ENCODE results near the gene CHRNA4.
"Not testable (repeated sequence)": the region's sequence is repeated elsewhere in the genome, so short reads cannot be mapped to it uniquely, and the experiment has no call there.

CHRNA4 gene

DNA sequence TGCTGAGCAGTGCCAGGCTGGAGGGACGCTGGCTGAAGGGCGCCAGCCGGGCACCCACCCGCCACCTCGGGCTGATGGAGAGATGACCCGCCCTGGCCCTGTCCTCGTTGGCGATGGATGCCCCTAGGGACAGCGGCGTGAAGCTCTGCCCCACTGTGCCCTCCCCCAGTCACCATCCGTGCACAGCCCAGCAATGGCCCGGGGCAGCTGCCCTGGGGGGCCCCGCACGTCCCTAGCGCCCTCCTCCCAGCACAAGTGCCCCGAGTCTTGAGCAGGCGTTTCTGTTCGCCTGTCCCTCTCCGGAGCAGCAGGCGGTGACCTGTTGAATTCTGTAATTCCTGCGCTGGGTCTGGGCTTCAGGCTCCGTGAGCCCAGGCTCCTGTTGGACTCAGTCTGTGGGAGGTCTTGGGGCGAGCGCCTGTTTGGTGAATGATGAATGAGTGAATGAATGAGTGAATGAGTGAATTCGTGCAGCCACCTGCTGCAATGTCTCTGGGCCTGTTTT lies 36.8 kb upstream of the CHRNA4 start:
- DNase-seq (ENCODE audit: low read depth): no peak

DNA sequence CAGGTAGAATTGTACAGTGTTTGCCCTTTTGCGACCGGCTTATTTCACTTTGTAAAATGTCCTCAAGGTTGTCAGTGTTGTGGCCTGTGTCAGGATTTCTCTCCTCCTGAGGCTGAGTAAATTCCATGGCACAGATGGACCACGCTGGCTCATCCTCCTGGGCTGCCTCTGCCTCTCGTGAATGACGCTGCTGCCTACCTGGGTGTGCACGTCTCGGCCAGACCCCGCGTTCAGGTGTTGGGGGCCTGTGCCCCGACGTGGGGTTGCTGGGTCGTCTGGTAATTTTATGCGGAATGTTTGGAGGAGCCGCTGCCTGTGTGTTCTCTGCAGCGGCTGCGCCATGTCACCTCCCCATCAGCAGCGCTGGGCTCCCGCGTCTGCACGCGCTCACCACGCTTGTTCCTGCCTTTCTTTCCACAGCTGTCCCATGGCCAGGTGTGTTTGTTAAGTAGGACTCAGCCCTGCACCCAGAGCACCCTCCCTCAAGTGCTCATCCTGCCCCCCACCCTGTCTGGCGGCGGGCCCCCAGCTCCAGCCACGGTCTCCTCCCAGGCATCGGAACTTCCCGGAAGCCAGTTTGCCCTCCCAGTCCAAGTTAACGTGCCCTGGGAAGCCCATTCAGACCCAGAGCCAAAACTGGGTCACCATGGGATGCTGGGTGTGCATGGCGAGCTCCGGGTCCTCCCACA lies 36.1 kb upstream of the CHRNA4 start:
- no peak for DNase-seq (ENCODE audit: low read depth)

DNA sequence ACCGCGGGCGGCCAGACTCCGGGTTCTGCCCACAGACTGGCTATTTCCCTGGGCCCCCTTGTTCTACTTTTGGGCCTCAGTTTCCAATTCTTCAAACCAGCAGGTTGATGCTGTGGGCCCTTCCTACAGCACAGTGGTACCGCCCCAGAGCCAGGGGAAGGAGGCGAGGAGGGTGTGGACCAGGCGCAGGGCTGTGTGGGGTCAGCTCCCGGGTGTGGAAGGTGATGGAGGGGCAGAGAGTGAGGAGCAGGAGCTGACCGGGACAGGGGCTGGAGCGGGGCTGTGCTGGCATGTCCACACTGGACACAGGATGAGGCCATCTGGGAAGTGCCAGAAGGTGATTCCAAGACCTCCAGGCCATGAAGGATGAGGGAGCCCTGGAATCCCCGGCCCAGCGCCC lies 35.2 kb upstream of the CHRNA4 start:
- no peak for DNase-seq (ENCODE audit: low read depth)

DNA sequence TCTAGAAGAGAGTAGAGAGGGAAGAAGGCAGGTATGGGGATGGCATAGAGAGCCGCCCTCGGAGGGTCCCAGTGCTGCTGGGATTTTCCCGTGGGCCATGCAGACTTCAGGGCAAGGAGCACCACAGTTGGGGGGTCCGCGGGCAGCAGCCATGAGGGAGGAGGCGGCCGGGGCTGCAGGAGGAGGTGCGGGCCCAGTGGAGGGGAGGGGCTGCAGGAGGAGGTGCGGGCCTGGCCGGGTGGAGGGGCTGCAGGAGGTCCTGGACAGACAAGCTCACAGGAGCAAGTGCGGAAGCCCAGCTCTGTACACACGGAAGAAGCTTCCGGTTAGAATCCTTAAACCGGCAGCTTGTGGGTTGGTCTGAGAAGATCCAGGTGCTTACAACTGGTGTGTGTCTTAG lies 34.6 kb upstream of the CHRNA4 start:
- DNase-seq (ENCODE audit: low read depth): no peak

DNA sequence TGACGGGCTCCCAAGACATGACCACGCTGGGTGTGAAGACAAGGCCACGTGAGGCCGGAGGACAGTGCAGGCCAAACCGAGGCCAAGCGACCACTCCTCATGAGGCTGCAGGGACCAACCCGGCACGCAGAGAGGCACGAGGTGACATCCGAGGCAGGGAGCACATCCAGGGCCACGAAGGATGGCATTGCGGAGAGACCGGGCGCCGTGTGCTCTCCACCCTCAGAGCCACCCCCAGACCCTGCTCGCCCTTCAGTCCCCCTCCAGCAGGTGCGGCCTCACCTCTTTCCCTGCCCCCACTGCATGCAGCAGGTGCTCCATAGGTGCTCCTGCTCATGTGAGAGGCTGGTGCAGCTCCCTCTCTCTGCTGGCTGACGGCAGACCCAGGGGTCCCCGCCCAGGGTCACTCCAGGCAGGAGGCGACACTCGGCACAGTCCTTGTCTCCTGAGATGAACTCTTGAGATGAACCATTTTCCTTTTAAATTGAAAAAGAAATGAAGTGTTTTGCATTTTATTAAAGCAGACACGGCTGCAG lies 33.8 kb upstream of the CHRNA4 start:
- DNase-seq (ENCODE audit: low read depth): no peak

DNA sequence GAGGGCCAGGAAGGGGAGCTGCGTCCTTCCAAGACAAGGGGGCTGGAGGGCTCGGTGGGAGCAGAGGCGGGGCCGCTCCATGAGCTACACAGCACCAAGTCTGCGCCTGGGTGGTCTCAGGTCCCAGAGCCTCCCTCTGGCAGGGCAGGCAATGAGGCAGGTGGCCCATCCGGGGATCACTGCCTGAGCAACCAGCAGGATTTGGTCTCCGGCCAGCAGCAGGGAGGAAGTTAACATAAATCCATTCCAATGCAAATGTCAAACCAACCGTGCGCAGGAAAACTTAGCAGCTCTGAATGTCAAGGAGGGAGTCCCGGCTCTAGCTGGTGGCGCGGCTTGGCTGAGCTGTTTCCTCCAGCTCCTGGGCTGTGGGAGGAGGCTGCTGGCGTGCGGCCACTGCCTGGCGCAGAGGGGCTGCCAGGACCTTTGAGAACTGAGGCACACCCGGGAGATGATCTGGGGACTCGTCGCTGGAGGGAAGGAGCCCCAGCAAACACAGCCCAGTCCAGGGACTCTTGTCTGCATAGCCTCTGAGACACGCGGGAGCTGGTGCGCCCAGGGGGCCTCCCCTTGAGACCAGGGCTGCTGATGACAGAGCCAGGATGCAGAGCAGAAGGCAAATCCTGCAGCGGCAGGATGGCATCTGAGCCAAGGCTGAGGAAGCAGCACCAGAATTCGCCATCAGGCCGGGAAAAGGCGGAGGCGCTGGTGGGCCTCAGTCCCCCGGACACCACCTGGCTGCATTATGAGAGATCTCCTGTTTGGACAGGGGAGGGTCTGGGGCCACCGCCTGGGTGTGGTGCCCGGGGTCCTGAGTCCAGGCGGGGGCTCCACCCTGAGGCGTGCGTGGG lies 33.1 kb upstream of the CHRNA4 start:
- DNase-seq (ENCODE audit: low read depth): no peak

DNA sequence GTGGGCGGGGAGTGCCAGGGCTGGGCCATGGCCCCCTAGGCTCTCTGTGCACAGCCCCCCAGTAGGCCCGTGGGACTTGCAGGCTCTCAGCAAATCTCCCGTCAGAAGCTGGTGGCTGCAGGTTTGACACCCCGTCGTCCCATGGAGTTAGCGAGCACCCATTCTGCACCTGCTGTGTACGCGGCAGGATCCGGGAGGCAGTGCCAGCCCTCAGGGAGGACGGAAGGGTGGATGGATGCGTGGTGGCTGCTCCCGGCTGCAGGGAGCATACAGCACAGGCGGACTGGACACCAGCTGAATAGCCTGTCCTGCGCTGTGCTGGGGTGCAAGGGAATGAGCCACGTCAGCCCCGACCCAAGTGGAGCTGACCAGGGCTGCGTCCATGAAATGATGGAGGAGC lies 32.4 kb upstream of the CHRNA4 start:
- DNase-seq (ENCODE audit: low read depth): no peak

DNA sequence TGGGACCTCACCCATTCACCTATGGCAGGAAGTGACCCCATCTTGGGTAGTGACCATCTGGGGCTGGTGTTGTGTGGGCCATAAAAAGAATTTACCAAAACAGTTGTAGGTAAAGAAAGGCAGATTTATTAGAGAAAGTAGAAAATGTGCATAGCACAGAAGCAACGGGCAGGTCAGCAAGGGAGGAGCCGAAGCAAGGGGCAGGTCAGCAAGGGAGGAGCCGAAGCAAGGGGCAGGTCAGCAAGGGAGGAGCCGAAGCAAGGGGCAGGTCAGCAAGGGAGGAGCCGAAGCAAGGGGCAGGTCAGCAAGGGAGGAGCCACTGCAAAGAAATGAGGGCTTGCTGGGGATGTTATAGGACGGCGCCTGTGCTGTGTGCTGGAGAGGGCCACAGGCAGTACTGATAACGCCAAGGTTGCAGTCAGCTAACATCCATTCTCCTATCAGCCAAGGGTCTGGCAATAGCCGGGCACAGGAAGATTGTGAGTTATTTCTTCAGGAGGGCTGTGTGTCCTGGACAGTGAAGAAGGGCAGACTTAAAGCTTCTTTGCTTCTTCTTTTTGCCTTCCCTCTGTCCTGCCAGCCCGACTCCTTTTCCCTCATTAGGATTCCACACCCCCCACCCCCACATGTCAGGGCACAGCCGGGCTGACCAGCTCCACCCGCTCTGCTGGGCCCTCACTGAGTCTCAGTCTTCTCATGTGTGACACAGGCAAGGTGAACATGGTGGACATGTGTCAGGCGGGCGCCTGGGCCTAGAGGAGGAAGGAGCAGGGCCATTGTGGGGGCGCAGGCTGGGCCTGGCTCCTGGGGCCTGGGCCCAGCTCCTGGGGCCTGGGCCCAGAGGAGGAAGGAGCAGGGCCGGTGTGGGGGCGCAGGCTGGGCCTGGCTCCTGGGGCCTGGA lies 31.6 kb upstream of the CHRNA4 start:
- DNase-seq (ENCODE audit: low read depth): no peak

DNA sequence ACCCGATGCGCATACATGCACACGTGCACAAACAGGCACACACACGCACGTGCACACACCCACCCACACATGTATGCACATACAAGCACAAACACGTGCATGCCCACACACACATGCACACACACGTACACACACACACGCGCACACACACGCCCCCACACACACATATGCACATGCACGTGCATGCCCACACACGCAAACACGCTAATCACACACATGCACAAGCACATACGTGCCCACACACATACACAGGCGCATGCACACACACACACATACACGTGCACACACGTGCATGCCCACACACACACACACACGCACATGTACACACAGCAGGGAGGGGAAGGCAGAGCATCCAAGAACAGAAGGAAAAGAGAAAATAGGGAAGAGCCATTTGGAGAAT lies 26.8 kb upstream of the CHRNA4 start:
- no peak for DNase-seq (ENCODE audit: low read depth)

DNA sequence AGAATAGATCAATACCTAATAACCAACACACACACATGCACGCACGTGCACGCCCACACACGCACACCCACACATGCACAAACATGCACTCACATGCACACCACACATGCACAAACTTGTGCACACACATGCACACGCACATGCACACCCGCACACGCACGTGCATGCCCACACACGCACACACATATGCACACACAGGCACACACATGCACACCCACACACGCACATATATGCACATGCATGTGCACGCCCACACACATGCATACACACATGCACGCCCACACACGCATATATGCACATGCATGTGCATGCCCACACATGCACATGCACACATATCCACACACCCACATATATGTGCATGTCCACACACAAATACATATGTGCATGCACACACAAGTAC lies 26.2 kb upstream of the CHRNA4 start:
- DNase-seq (ENCODE audit: low read depth): no peak

DNA sequence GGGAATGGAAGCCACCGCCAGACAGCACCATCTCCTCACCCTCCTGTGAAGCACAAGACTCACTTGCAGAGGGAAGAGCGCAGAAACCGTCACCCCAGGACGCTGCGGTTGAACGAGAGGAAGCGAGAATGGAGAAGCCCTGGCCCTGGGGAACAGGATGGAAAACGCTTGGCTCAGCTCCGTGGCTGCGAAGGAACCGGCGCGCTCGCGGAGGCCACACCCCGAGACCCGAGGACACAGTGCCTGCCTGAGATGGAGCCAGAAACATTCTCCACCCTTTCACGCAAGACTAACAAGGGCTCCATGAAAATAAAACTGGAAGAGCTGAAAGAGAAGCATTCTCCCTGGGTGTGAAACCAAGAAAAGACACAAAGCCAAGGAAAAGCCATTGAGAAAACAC lies 25.3 kb upstream of the CHRNA4 start:
- DNase-seq (ENCODE audit: low read depth): no peak

DNA sequence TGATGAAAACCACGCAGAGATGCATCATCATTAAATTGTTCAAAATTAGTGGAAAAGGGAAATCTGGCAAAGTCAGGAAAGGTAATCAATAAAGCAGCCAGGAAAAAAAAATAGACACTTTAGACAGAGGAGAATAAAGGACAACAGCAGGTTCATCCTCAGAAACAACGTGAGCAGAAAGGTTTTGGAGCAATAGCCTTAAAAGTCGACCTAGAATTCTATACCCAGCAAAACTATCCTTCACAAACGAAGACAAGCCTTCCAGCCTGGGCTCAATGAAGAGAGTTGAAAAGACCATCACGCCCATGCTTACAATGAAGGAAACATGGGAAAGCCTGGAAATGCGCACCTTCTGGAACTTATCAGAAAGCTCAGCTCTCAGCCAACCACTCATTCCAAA lies 24.7 kb upstream of the CHRNA4 start:
- no peak for DNase-seq (ENCODE audit: low read depth)

DNA sequence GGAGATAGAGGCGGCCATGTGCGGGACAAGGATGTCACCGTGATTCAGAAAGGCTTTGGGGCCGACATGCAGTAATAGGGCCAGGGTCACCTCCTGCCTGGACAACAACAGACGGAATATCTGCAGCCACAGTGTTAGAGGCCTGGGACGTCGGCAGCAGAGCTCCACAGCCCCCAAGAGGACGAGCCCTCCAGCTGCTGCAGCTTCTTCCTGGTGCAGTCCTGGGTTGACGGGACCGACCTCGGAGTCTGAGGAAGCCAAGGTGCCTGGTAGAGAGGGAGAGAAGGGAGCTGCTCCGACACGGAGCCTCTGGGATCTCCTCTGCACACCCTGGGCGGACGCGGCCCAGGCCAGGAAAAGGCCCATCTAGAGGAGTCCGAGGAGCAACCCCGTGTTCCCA lies 23.2 kb upstream of the CHRNA4 start:
- no peak for DNase-seq (ENCODE audit: low read depth)

DNA sequence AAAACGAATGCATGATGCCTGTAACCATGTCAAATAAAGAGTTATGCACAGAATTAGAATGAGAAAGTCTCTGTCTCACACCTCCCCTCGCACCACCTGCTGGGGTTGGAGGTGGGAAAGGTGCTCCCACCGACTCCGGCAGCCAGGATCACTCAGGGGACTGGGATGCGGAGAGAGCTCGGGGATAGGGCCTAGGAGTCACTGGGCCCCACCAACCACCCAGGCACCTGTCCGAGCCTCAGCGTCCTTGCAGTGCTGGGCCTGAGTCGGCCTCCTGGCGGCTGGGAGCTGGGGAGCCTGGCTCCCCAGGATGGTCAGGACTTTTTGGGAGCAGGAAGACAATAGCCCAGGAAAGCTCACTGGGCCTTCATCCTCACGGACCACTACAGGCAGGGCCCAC lies 22.4 kb upstream of the CHRNA4 start:
- no peak for DNase-seq (ENCODE audit: low read depth)

DNA sequence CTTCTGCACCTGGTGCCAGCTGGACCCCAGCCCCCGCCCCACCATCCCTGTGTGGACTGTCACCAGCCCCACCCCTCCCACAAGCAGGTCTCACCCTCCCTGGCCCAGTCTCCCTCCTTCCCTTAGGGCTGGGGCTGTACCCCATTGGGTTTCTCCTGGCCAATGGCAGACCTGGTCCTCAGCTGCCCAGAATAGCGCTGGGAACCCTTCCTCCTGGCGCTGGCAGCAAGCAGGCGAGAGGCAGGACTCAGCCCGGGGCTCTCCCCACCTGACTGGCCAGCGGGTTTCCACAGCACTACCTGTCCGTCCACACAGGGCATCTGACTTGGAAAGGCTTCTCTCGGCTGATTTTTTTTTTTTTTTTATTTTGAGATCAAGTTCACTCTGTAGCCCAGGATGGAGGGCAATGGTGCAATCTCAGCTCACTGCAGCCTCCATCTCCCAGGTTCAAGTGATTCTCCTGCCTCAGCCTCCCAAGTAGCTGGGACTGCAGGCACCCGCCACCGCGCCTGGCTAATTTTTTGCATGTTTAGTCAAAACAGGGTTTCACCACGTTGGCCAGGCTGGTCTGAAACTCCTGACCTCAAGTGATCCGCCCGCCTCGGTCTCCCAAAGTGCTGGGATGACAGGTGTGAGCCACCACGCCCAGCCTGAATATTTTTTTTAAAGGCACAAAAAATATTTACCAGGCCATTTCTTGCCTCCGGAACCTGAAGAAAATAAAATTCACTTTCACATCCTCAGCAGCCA lies 21.6 kb upstream of the CHRNA4 start:
- no peak for DNase-seq (ENCODE audit: low read depth)

DNA sequence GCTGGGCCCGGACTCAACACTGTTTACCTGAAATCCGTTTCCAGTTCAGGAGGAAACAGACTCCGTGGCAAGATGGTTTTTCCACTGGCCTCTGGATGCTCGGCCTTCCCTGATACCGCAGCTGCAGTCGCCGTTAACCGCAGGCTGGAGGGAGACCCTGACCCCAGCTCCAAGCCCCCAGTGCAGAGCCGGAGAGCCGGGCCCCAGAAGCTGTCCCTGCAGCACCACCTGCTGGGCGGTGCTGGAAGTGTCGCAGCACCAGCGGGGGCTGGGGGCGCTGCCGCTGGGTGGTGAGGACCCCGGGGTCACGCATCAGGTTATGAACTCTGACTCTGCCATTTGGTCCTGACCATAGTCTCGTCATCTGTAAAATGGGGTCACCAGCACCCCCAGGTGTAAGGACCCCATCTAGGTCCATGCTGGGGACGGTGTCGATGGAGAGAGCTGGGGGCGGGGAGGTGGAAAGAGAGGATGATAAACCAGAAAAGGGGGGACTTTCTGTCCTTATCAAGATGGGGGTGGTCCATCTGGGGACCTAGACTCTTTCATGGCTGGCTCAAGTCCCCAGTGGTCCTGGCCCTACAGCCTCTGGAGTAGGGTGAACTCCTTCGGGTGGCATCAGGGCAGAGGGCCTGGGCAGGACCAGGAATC lies 20.8 kb upstream of the CHRNA4 start:
- DNase-seq (ENCODE audit: low read depth): peak; percentile 17

DNA sequence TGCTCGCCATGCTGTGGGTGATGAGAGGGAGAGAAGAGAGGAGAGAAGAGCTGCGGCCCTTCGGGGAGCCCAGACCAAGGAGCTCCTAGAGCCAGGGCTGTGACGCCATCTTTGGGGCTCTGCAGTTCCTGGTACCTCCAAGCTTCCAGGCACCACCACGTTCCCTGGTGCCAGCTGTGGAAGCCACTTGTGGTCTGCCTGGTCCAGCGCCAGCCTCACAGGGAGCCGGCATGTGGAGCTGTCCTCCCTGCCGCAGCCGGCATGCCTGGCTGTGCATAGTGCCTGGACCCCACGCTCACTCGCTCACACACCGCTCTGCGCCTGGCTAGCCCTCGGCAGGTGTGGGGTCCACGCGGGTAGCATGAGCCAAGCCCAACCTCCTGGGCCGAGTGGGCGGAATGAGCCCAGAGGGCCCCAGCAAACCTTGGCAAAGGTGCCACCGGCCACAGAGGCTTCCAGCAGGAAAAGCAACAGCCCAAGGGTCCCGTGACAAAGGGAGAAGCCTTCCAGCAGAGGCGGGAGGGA lies 19.3 kb upstream of the CHRNA4 start:
- no peak for DNase-seq (ENCODE audit: low read depth)

DNA sequence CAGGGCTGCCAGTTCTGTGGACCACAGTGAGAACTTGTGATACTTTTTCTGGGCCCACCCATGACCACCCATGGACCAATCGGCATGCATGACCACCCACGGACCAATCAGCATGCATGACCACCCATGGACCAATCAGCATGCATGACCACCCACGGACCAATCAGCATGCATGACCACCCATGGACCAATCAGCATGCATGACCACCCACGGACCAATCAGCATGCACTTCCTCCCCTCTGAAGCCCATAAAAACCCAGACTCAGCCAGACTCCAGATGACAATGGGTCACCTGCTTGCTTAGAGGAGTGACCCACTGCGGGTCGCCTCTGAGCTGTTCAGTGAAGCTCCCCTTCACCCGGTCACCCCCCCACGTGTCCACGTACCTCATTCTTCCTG lies 18.7 kb upstream of the CHRNA4 start:
- DNase-seq (ENCODE audit: low read depth): not testable (repeated sequence)

DNA sequence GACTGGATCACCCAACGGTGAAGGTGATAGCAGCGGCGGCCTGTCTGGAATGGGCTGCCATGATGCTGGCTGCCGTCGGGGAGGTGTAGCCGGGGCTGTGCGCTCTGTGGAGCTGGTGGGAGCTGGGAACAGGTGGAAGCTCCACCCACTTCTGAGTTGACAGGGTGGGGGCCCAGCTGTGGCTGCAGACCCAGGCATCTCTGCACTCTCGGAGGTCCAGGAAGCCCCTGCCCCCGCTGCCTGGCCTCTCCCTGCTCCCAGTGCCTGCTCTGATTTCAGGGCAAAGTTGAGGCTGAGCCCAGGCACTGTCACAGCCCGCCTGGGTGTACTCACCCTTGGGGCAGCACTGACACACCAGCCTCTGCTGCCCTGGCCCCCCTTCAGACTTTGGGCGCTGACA lies 18.1 kb upstream of the CHRNA4 start:
- no peak for DNase-seq (ENCODE audit: low read depth)

DNA sequence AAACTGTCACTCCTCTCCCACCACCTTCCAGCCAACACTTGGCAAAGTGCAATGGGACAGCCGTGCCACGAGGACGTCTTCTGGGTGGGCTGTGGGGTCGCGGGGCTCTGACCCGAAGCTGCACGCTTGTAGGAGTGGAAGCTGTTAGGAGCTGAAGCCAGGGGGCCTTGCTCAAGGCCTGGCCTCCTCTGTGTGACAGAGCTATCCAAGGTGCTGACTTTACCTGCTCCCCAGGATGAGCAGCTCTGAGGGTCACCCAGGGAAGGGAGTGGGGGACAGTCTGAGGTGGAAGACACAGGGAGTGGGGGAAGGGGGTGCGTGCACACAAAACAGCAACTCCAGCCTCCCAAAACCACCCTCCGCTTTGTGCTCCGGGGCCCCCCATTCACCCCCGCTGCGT lies 17.5 kb upstream of the CHRNA4 start:
- DNase-seq (ENCODE audit: low read depth): no peak

DNA sequence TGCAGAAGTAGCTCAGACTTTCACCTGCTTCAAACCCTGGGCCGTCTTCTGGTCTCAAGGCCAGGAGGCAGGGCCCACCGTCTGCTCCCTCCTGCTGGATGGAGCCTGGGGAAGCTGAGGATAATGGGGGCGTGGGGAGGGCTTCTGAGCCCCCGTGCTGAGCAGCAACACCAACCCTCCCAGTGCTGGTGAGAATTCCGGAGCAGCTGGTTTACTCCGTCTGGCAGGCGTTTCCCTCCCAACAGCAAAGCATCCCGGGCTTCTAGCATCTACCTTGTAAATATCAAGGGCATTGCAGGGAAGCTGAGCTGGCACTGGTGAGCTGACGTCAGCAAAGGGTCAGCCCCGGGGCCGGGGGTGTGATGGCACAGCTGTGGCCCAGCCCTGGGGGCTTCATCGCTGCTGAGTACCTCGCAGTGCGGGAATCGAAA lies 16.8 kb upstream of the CHRNA4 start:
- DNase-seq (ENCODE audit: low read depth): no peak

Data from activated T-cell treated with anti-CD3 and anti-CD28 coated beads for 1 hour (primary cell).